Type B pancreatic cell (in vitro differentiated cells): ENCODE measurements around the gene DGUOK. TPM values are rescaled to one million over a fixed set of nuclear protein-coding genes. Genes with fewer than 3 reads are reported as not detected.
A peak's percentile ranks its signal among the peaks of the same experiment; 100 is the strongest.

Experiments used
- DNase-seq: peaks from one replicate; pipeline ENCODE4 v3.0.0; 2021; ENCODE audit warnings: mixed read lengths; ENCODE audit not compliant: unreplicated experiment; ENCODE audit errors: extremely low spot score
- H3K27ac Mint-ChIP-seq: 2 replicates; pipeline ENCODE4 v1.8.0; 2021; ENCODE audit warnings: mild to moderate bottlenecking, mixed read lengths
- H3K27me3 Mint-ChIP-seq: 2 replicates; pipeline ENCODE4 v1.8.0; 2021; ENCODE audit warnings: mixed read lengths
- H3K36me3 Mint-ChIP-seq: 2 replicates; pipeline ENCODE4 v1.8.0; 2021; ENCODE audit warnings: mixed read lengths
- H3K4me1 Mint-ChIP-seq: one replicate; pipeline ENCODE4 v1.8.0; 2021; ENCODE audit warnings: mixed read lengths; ENCODE audit not compliant: unreplicated experiment
- H3K4me3 Mint-ChIP-seq: 2 replicates; pipeline ENCODE4 v1.8.0; 2021; ENCODE audit warnings: mild to moderate bottlenecking, mixed read lengths
- H3K9me3 Mint-ChIP-seq: 2 replicates; pipeline ENCODE4 v1.8.0; 2021; ENCODE audit warnings: mixed read lengths
- total RNA-seq: library from RNA; stranded (reverse); gene quantifications from 2 replicates; pipeline ENCODE4 v1.2.1, GENCODE V29; 2021; ENCODE audit warnings: low replicate concordance
- TF ChIP-seq, protein P1 (sequence below): fragments of 200-600 bp; sonication (generic); conservative IDR thresholded peaks from 2 replicates; pipeline ENCODE4 v1.5.0; 2021; ENCODE audit warnings: antibody characterized with exemption, mild to moderate bottlenecking

The DGUOK gene
- total RNA-seq, 1 donor from 2014 or later = 73.4 TPM

DNA sequence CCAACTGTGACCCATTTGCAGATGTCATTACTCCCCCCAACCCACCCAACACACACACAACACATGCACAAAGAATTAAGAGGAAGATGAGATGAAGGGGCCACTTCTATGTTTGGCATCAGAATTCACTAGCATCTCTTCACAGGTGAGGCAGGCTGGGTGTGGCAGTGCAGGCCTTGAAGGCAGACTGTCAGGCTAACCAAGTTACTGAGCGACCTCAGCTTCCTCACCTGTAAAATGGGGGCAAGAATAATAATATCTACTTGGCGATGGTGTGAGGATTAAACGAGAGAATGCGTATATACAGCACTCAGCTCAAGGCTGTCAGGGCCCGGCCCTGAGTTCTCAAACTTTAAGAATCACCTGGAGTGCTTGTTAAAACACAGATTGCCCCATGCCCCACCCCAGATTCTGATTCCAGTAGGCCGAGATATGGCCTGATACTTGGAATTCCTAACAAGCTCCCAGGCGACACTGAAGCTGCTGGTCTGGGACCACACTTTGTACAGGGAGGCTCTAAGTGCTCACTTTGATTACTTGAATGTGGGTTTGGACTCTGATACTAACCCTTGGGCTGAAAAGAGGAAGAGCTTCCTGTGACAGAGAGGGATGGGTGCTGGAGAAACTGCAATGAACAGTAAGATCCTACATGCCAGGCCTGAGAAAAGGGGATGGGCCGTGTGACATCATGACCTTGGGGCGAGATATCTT, 32.8 kb upstream of the DGUOK start:
- Mint-ChIP-seq H3K27ac (no peak overlapping the region), H3K4me3 (no peak overlapping the region), H3K27me3 (peaks cover 14% of the 10 kb centered on the region), H3K9me3 (no peaks in the 10 kb centered on the region), H3K4me1 (peaks cover 9% of the 10 kb centered on the region), H3K36me3 (no peaks in the 10 kb centered on the region)
- DNase-seq = no peak
- TF ChIP-seq, protein P1, sequence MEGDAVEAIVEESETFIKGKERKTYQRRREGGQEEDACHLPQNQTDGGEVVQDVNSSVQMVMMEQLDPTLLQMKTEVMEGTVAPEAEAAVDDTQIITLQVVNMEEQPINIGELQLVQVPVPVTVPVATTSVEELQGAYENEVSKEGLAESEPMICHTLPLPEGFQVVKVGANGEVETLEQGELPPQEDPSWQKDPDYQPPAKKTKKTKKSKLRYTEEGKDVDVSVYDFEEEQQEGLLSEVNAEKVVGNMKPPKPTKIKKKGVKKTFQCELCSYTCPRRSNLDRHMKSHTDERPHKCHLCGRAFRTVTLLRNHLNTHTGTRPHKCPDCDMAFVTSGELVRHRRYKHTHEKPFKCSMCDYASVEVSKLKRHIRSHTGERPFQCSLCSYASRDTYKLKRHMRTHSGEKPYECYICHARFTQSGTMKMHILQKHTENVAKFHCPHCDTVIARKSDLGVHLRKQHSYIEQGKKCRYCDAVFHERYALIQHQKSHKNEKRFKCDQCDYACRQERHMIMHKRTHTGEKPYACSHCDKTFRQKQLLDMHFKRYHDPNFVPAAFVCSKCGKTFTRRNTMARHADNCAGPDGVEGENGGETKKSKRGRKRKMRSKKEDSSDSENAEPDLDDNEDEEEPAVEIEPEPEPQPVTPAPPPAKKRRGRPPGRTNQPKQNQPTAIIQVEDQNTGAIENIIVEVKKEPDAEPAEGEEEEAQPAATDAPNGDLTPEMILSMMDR = no peak

DNA sequence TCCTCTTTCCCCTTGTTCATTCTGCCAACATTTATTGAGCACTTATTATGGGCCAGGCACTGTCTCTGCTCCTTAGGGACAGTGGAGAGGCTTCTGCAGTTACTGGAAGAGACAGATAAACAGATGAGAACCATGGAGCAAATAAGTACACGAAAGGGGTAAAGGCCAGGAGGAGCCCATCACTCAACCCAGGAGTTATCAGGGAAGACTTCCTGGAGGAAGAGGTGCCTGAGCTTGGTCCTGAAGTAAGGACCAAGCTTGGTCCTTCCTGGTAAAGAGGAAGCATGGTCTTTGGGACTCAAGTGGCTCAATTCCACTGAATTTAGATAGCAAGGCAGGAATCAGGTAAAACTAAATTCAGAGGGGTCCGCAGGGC, 32.2 kb upstream of the DGUOK start:
- peaks cover 14% of the 10 kb centered on the region for H3K27me3 Mint-ChIP-seq
- no peak for DNase-seq
- H3K4me1 Mint-ChIP-seq = peaks cover 9% of the 10 kb centered on the region
- H3K4me3 Mint-ChIP-seq = no peak overlapping the region
- TF ChIP-seq, protein P1 = no peak
- H3K27ac Mint-ChIP-seq = peak overlapping the region; percentile 30
- no peaks in the 10 kb centered on the region for H3K36me3 Mint-ChIP-seq
- H3K9me3 Mint-ChIP-seq = no peaks in the 10 kb centered on the region

DNA sequence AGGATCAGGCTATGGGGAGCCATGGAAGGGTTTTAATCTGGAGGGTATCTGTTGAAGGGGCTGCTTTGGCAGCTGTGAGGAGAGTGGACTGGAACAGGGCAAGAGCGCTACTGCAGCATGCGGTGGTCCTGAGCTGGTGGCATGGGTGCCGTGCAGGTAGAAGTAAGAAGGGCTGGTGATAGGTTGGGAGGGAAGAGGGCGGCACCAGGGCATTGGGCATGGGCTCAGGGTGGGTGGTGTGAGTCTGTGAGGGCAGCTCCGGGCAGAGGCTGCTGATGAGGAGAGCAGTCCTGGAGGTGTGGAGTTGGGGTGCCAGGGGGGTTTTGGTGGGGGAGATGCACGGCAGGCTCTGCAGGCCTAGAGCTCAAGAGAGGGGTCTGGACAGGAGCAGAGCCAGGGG, 31.8 kb upstream of the DGUOK start:
- no peaks in the 10 kb centered on the region for H3K36me3 Mint-ChIP-seq
- peaks cover 9% of the 10 kb centered on the region for H3K4me1 Mint-ChIP-seq
- no peak overlapping the region for H3K4me3 Mint-ChIP-seq
- TF ChIP-seq, protein P1 = no peak
- peaks cover 14% of the 10 kb centered on the region for H3K27me3 Mint-ChIP-seq
- H3K27ac Mint-ChIP-seq = peak overlapping the region; percentile 30
- DNase-seq = no peak
- no peaks in the 10 kb centered on the region for H3K9me3 Mint-ChIP-seq

DNA sequence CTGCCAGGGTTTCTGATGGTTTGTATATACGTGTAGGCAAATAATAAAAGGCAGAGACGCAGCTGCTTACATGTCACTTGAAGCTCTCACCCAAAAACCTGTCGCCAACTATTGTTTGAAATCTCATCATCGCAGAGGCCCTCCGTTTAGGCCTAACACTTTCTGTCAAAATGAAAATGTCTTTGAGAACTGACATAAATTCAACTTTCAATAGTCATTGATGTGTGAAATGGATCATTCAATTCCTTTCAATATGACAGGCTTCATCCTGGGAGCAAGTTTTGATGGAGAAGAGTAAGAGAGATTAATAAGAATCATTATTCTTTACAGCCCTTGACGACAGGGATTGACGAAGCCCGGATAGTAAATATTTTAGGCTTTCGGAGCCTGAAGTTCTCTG, 31.2 kb upstream of the DGUOK start:
- Mint-ChIP-seq H3K4me3 (no peak overlapping the region), H3K9me3 (no peaks in the 10 kb centered on the region), H3K36me3 (no peaks in the 10 kb centered on the region), H3K27me3 (peaks cover 14% of the 10 kb centered on the region), H3K4me1 (peaks cover 9% of the 10 kb centered on the region), H3K27ac (no peak overlapping the region)
- DNase-seq = no peak
- TF ChIP-seq, protein P1 = no peak

DNA sequence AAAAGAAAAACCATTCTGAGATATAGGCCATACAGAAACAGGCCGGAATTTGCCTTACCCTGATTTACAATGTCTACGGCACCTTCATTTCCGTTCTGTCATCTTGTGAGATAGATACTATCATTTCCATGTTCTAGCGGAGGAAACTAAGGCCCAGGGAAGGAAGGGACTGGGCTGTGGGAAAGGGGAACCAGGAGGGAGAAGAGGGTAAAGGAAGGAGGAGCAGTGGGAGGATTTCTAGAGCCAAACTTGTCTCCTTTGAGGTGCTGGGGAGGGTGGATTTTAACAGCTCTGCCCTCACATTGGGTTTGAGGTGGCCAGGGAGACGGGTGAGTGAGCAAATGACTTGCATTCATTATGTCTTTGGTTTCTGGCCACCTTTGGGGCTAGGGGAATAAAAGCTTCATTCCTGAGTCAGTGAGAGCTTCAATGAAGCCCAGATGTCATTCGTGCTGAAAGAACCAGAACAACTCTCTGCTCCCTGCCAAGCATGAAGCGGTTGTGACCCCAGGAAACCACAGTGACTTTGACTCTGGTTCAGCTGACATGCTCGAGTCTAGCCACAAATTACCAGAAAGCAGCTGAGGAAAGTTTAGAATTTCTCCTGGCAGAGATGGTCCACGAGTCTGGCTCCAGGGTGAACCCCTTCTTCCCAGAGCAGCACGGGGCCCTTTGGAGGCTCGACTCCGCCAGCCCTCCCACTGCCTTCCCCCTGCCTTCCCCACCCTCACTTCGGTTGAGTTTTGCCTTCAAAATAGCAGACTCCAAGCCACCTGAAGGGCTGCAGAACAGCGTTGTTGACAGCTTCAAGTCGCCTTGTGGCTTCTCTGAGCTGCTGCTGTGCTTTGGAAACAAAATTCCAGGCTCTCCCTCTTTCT, 30.1 kb upstream of the DGUOK start:
- Mint-ChIP-seq H3K36me3 (no peaks in the 10 kb centered on the region), H3K27ac (no peak overlapping the region), H3K27me3 (peaks cover 9% of the 10 kb centered on the region), H3K4me3 (no peak overlapping the region), H3K9me3 (no peaks in the 10 kb centered on the region), H3K4me1 (peaks cover 9% of the 10 kb centered on the region)
- TF ChIP-seq, protein P1 = no peak
- no peak for DNase-seq
